Ramos (cell line): ENCODE results near the gene C3orf20.

ENCODE experiments used
- in situ Hi-C: fragments of 300-500 bp; cut with MboI; formaldehyde crosslinking; loops from one replicate; pipeline ENCODE4 v1.14.3; 2022; ENCODE audit warnings: low sequenced_read_pairs; ENCODE audit not compliant: unreplicated experiment

Gene C3orf20

GRCh38 chr3:14822134-14822533 is 147.2 kb downstream of the C3orf20 start:
- in situ Hi-C loops, result no loop called here
